CD4-positive, alpha-beta T cell treated with Interleukin-21 for 1 hour (primary cell): ENCODE measurements around the gene ZFYVE26.

ENCODE experiments used
- DNase-seq: peaks from one replicate; pipeline ENCODE4 v3.0.0-alpha.2; 2020

ZFYVE26 gene

DNA sequence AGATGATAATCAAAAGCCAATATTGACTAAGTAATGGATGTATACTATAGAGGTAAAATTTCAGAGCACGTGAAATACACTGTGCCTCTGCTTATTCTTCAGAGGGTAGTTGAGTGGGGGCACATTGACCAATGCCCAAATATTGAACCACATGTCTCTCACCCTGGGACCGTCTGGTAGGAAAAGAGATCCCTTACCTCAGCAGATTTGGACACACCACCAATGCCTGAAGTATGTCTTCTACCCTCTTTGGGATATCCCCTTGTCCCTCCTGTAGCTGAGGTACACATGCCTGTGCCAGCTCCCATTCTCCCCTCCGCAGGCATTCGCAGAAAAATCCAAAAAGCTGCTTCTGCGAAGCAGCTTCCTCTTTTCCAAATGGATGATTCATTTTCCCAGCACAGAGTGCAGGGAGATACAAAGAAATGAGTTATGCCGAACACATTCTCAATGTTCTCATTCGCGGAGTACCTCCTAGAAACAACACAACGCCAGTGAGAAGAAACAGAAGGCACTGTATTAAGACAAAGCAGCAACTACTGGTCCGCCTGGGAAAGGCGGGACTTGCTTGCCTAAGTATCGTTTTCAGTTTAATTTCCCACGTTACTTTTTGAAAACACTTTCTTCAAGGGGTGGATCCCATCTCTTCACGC is 691 bp downstream of the ZFYVE26 start:
- no peak for DNase-seq

DNA sequence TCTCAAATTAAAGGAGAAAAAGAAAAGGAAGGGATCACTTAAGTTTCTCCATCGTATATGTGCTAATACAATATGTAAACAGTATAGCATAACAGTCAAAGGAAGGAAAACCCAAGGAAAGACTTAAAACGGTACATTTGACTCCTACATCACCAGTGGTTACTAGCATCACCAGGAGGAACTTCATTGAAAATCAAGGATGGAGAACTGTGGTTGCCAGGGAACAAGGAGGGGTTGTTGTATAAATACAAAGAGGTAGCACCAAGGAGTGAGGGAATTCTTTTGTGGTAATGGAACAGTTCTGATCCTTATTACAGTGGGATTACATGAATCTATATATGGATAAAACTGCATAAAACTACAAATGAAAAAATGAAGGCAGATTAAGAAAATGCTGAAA is 1.6 kb downstream of the ZFYVE26 start:
- DNase-seq = no peak

DNA sequence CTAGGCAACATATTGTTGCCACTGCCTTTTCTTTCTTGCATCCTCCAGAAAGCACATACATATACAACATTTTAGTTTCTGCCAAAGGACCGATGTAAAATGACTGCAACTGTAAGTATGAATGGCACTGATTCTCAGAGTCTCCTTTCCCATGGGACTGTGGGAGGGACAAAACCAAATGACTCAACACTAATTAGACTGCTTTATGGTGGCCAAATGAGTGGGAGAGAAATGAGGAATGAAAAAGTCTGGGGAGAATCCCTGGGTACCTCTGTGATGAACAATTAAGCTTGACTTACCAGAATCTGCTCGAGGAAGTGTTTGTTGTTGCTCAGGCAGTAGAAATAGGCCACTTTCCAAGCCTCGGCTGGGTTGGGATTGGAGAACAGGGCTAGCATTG is 10.1 kb downstream of the ZFYVE26 start:
- no peak for DNase-seq

DNA sequence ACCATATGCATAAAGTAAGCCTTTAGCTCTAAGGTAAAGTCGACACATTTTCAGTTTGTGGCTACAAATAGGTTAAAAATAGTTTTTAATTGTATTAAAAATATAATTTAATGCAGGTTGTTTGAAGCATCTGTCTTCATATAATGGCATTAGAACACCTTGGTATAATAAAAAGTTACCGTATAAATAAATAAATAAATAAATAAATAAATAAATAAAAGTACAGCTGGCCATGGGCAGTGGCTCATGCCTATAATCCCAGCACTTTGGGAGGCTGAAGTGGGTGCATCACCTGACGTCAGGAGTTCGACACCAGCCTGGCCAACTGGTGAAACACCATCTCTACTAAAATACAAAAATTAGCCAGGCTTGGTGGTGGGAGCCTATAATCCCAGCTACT is 15.6 kb downstream of the ZFYVE26 start:
- DNase-seq = no peak

DNA sequence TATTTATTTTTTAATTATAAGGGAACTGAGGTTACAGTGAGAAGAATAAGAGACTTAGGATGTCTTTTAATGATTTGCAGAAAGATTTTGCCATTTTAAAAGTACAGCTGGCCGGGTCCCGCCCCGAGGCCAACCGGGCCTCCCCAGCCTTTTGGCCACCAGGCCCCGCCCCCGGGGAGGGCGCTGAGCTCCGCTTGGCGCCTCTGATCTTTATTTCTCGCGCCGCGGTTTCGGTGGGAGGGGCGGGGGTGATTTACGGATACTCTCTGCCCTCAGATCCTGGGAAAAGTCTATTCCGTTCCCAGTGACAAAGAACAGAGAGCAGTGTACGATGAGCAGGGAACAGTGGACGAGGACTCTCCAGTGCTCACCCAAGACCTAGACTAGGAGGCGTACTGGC is 17.7 kb downstream of the ZFYVE26 start:
- no peak for DNase-seq

DNA sequence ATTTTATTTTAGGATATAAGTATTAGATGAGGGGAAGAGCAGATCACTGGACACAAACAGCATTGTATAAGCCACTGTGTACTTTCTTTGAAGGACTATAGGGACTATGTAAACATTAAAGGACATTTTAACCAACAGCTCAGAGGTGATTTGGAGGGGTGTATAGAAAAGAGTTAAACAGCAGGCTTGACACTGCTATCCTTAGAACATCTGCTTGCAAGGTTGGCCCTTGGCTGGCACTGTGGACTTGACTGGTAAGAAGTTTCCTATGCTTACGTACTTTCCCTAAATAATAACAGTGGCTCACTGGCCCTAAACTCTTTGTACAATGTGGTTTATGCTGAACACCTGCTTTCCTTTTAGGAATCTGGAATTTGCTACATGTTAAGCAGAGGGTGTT is 28.7 kb downstream of the ZFYVE26 start:
- no peak for DNase-seq

DNA sequence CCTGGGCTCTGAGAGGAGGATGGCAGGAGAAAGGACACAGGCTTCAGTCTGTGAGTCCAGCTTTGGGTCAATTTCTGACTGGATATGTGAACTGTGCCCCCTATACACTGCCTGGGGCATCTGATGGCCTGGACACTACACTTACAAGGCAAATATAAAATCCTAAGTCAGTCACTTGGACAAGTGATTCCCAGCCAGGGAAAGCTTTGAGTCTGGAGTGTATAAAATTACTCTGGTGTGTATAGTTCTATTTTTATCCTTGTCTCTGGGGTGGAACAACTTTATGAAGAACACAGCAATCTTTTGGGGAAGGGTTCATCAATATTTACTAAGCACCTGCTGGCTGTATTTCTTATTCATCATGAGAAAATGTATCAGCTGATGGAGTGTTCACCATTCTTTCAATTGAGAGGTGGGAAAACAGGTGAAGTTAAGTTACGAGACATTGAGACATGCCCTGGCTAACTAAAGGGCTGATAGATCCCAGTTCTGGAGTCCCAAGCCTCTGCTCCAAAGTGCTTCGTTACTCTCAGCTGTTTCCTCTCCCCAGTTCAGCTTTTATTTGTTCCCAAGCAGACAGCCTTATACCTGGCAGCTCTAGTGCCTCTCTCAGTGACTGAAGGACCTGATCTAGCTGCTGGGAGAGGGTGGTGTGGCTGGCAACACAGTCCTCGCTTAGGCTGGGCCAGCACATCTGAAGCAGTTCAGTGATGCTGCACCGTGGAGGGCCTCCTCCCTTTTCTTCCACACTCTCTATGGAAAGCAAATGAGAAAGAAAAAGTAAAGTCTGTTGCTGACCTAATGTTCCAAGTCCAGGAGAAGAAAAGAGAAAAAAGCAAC is 30.9 kb downstream of the ZFYVE26 start:
- no peak for DNase-seq

DNA sequence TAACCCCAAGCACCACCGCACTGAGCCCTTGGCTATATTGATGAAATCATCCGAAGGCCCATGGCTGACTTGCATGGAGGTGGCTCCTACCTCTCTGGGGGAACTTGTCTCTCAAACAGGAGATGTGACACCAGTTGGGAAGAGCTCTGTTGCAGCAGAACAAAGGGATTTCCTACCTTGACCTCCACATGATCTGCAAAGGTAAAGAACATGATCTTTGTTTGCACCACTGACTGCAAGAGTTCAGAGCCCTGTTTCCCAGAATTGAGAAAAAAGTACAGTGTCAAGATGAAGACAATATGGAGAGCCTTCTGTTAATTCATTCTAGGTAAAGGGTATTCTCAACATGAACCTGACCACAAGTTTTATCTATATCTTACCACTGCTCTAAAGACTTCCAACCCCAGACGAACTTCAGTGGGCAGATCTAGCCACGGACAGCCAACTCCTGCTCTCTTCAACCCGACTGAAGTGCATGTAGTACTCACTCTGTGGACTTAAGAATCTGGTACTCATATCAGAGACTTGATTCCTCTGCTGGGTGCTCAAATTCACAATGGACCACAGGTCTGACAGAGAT is 32.1 kb downstream of the ZFYVE26 start:
- no peak for DNase-seq

DNA sequence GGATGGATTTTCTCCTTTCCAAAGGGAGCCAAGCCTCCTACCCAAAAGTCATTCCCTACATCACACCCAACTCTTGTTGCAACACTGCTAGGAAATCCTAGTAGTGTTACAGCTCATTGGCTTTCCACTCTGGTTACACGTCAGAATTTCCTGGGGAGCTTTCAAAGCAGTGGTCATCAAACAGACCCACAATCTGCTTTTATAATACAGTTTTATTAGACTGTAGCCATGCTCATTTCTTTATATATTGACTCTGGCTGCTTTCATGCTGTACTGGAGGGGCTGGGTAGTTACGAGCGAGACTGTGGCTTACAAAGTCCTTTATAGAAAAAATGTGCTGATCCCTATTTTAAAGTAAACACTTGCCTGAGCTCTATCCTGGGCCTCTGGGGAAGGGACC is 34.3 kb downstream of the ZFYVE26 start:
- no peak for DNase-seq

DNA sequence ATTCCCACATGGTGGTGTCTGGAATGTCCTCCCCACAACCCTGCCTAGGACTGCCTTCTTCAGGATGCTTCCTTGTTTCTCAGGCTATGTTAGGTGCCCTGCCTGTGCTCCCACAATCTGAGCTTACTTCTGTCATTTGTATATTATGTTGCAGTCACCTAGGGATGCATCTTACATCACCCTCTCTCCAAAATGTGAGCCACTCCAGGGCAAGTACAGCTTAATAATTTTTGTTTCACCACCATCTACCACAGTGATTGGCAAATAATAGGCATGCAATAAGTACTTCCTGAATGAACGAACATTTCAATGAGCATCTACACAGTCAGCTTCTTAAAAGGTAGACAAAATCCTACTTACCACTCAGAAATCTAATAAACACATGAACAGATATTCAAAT is 37.6 kb downstream of the ZFYVE26 start:
- DNase-seq = no peak

DNA sequence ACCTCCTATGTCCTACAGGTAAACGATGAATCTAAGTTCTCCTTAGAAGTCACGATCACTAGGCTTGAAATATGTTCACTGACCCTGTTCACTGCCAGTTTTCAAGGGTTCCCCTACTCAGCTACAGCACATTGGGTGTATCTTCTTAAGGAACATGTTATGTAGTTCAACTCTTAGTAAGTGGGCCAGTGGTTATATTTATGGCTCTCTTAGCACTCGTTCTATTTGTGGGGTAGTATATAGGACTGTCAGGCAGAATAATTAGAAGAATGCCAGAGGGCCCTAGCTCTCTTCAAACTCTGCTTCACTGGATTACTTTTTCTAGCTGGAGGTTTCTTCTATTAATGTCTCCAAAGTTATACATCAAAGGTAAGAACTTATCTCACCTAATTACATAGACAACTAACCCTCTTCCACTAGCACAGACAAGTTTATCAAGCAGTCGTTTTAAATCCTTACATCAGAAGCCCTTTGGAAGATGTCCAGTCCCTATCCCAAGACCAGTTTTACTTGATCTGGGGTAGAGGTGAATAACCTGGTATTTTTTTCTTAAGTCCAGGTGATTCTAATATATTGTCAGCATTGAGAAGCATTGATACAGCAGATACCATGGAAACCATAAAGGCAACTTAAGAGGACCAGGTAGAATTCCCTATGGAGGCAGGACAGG is 39.6 kb downstream of the ZFYVE26 start:
- DNase-seq = no peak

DNA sequence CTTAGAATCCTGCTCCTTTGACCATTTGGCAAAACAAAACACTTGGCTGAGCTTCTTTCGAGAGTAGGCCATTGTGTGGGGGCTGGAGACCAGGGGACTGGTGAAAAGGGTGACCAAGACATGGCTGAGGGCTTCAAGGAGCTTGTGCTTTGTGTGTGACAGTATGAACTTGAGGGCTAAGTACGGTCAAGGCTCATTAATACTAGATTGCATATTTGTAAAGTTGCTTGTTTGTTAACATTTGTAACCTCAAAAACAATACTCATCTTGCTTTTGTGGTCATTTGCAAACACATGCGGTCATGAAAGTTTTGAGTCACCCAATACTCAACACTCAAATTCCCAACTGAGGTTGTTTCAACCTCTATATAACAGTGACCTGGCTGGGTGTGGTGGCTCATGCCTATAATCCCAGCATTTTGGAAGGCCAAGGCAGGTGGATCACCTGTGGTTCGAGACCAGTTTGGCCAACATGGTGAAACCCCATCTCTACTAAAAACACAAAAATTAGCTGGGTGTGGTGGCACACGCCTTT is 42.5 kb downstream of the ZFYVE26 start:
- DNase-seq = no peak

DNA sequence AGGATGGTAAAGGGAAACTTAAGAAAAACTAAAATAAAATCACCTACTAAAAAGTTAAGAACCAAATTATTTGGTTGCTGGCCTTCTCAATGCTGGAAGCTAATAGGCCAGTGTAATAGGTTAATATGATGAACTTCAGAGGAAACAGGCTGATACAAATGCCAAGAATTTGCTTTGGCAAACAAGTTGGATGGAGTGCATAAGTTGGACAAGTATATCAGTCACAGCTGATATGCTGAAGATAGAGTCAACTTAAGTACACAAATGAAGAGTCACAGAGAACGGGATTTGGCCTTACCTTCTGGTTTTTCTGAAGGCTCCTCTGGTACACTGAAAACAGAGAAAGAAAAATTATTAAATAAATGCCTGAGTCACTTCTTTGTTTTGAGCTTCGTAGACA is 48.2 kb downstream of the ZFYVE26 start:
- DNase-seq = no peak

DNA sequence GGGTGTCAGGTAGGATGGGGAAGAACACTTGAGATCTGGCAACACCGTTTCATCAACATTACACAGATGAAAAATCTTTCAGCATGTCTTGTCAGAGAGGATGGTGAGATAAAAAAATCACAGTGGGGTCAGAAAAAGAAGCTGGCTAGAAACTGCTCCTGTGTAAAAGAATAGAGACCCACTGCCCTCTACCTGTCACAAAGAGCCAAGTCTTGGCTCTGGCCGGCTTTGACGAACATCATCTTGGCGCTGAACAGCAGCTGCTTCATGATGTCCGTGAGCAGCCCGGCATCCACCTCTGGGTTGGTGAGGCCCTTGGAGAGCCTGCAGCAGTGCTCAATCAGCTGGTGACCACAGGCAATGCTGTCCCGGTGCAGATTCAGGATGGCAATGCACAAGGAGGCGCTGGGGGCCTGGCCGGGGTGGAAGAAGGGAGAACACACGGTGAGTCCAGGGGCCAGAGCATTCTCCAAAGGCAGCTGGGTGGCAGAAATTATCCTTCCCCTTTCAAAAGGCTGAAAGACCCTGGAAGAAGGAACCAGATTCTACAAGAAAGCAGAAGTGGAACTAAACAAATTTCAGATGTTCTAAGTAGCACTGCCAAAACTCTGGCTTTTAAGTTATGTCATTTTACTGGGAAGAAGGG is 50.2 kb downstream of the ZFYVE26 start:
- DNase-seq = no peak

DNA sequence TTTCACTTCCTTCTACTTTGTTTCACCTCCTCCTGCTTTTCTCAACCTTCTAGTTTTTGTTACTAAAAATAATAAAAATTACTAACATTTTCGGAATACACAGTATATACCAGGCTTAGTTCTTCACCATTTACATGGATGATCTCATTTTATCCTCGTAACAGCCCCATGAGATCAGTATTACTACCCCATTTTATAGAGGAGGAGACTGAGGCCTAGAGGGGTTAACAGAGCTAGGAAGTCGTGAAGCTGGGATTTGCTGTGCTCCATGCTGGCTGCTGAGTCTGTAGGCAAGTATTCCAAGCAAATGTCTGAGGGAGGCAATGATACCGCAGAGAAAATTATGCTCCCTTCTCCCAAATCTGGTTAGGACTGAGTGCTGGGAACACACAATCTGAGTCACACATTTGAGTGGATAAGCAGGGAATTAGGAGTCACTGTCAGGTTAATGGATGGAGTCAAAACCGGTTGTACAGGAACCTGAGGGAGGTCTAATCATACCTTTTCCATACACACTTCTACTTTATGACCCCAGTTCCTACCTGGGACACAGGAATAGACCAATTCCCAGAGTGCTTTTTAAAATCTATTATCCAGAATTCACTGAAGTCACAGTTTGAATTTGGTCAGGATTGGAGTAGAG is 51.1 kb downstream of the ZFYVE26 start:
- DNase-seq = no peak

DNA sequence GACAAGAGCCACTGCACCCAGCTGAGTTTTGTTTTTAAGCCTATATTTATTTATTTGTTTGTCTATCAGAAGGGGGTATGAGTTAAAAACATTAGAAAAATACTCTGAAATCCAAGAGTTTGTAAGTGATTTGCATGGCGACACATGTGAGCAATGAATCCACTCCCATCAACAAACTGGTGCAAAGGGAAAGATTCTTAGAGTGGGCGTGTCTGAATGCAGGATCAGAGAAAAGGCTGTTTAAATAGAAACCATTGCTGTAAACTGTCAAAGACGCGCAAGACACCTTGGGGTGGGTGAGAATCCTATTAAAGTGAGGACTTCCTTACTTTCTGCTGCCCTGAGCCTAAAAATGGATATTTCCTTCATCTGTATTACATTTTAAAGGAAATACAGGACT is 51.9 kb downstream of the ZFYVE26 start:
- no peak for DNase-seq

DNA sequence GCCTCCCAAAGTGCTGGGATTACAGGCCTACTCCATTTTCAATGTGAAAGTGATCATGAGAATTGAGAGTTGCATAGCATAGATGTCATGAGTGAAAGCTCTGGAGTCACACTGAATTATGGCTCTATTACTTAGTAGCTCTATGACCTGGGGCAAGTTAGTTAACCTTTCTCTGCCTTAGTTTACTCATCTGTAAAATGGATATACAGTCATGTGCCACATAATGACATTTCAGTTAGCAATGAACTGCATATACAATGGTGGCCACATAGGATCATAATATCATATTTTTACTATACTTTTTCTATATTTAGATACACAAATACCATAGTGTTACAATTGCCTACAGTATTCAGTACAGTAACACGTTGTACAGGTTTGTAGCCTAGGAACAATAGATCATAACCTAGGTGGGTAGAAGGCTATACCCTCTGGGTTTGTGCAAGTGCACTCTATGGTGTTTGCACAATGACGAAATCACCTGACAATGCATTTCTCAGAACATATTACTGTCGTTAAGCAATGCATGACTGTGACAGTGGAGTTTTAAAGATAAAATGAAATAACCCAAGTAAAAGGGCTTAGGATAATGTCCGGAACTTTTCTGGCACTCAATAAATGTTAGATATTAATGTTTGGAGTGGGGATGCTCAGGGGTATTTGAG is 53.1 kb downstream of the ZFYVE26 start:
- no peak for DNase-seq

DNA sequence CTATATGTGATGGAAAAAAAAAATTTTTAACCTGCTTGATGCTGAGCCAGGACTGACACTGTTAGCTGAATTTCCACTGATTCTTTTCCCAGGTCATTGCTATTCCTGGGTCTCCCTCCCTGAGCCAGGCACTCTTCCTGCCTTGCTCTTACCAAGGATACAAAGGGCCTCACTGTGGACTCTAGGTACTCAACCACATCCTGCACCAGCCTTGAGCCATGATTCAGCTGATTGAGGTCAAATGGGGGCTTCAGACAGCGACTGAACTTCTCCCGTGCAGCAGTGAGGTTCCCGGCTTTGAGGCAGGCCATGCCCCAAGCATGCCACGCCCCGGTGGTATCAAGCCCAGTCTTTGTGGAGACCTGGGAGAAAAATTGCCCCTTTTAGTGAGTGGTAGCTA is 54.3 kb downstream of the ZFYVE26 start:
- no peak for DNase-seq

DNA sequence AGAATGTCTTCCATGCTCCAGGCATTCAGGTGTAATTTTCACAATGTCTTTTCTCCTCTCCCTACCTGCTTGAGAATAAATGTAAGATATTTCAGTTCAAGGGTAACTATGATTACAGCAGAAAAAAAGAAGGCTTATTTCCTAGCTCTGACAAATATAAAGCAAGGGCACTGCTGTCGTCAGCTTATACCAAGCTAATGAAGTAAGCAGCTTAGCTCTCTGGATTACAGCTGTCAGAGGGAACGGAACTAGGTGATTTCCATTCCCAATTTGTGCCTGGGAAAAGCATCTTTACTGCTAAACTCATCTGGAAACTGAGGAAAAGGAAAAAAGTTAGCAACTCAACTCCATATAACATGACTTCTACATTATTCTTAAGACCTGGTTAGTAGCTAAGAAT is 56.5 kb downstream of the ZFYVE26 start:
- no peak for DNase-seq

DNA sequence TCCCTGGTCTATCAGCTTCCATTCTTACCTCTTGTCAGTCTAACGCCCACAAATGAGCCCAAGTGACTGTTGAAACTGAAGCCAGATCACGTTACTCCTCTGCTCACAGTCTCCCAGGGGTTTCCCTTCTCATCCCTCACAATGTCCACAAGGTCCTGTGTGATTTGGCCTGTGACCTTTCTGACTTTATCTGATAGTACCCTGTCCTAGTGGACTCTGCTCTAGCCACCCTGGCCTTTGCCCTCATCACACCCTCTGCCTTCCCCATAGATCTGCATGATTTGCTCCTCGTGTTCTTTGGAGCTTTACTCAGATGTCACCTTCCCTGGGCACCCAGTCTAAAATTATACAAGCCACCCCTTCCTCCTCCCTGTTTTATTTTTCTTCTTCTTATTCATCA is 59.2 kb downstream of the ZFYVE26 start:
- DNase-seq = no peak

DNA sequence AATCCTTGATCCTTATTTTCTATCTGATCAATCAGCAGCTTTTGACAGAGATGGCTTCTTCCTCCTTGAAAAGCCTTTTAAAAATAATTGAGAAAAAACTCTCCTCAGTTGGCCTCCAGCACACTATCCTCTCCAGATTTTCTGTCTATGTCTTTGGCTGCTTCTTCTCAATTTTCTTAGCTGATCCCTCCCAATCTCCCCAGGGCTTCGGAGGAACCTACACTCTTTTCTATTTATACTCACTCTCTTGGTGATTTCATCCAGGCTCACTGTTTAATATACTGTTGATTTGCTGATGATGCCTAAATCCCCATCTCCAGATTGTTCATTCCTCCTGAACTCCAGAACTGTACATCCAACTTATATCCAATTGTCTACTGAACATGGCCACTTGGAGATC is 59.9 kb downstream of the ZFYVE26 start:
- DNase-seq = no peak
